Fibroblast of lung (primary cell): ENCODE results near the gene BRCA2. TPM values are rescaled to one million over a fixed set of nuclear protein-coding genes. Genes with fewer than 3 reads are reported as not detected.

Experiments
- DNase-seq, 2 donors: peaks; one replicate each; pipeline versions ENCODE4 v3.0.0 to v3.0.0-alpha.2; 2010; ENCODE audit warnings: low read depth in 2 of 2
- H2AFZ ChIP-seq: 2 replicates; pipeline ENCODE4 v1.5.1; 2012; ENCODE audit warnings: low read length, control low read depth, inconsistent platforms
- H3K27ac ChIP-seq: 2 replicates; pipeline ENCODE4 v1.5.1; 2011; ENCODE audit warnings: low read length, control low read depth; ENCODE audit not compliant: insufficient read depth
- H3K27me3 ChIP-seq: 2 replicates; pipeline ENCODE4 v1.5.1; 2011; ENCODE audit warnings: mild to moderate bottlenecking, low read length; ENCODE audit not compliant: control insufficient read depth, insufficient read depth
- H3K36me3 ChIP-seq: 2 replicates; pipeline ENCODE4 v1.5.1; 2011; ENCODE audit warnings: low read length; ENCODE audit not compliant: control insufficient read depth, insufficient read depth
- H3K4me1 ChIP-seq: 2 replicates; pipeline ENCODE4 v1.5.1; 2011; ENCODE audit warnings: low read length; ENCODE audit not compliant: control insufficient read depth, insufficient read depth; ENCODE audit errors: extremely low read depth
- H3K4me2 ChIP-seq: 2 replicates; pipeline ENCODE4 v1.5.1; 2011; ENCODE audit warnings: low read length, control low read depth; ENCODE audit not compliant: insufficient read depth; ENCODE audit errors: extremely low read depth
- H3K4me3 ChIP-seq, 4 experiments: fragments of 200-600 bp in 1 of 4; sonication (generic) in 1 of 4; replicated peaks in 1 of 4; 2 replicates each; pipeline ENCODE4 v1.5.1; 2011 to 2016; ENCODE audit warnings: low read length in 4 of 4, low read depth in 3 of 4, mild to moderate bottlenecking in 3 of 4, control low read depth in 2 of 4, inconsistent platforms in 1 of 4, mixed read lengths in 1 of 4; ENCODE audit not compliant: insufficient read depth in 1 of 4; ENCODE audit errors: control extremely low read depth in 1 of 4
- H3K79me2 ChIP-seq: 2 replicates; pipeline ENCODE4 v1.5.1; 2012; ENCODE audit warnings: mild to moderate bottlenecking, low read length, inconsistent platforms; ENCODE audit not compliant: control insufficient read depth, insufficient read depth
- H3K9ac ChIP-seq: 2 replicates; pipeline ENCODE4 v1.5.1; 2011; ENCODE audit warnings: mild to moderate bottlenecking, low read length, control low read depth; ENCODE audit not compliant: insufficient read depth
- H3K9me3 ChIP-seq: 2 replicates; pipeline ENCODE4 v1.5.1; 2012; ENCODE audit warnings: low read depth, low read length; ENCODE audit not compliant: control insufficient read depth, insufficient read depth
- H4K20me1 ChIP-seq: 2 replicates; pipeline ENCODE4 v1.5.1; 2011; ENCODE audit warnings: low read length; ENCODE audit not compliant: control insufficient read depth, insufficient read depth; ENCODE audit errors: extremely low read depth
- CTCF ChIP-seq, 2 donors: IDR thresholded peaks in 1 of 2; conservative IDR thresholded peaks in 1 of 2; 1 replicate in 1 of 2; 2 replicates in 1 of 2; pipeline ENCODE4 v1.5.1; 2011 to 2012; ENCODE audit warnings: low read length in 2 of 2, control low read depth in 1 of 2, inconsistent platforms in 1 of 2, low read depth in 1 of 2, mild to moderate bottlenecking in 1 of 2
- EZH2 ChIP-seq: IDR thresholded peaks from 2 replicates; pipeline ENCODE4 v1.5.1; 2012; ENCODE audit warnings: low read length, control low read depth, mild to moderate bottlenecking; ENCODE audit errors: missing control alignments
- polyA plus RNA-seq, 2 donors: library from polyadenylated mRNA; depleted of rRNA in 1 of 2; stranded (reverse) in 1 of 2; unstranded in 1 of 2; fragments of >200 nt; gene quantifications; 2 replicates each; pipeline ENCODE4 v1.2.1, GENCODE V29; 2011 to 2012; ENCODE audit warnings: missing spikeins in 1 of 2
- total RNA-seq: library from RNA; depleted of rRNA; stranded (reverse); fragments of >200 nt; gene quantifications from 2 replicates; pipeline ENCODE4 v1.2.1, GENCODE V29; 2014

Gene BRCA2
- total and polyA plus RNA-seq, 2 donors (not counting 1 experiment from before 2014, with no cell fraction given), result 2.0 to 4.5 TPM

DNA sequence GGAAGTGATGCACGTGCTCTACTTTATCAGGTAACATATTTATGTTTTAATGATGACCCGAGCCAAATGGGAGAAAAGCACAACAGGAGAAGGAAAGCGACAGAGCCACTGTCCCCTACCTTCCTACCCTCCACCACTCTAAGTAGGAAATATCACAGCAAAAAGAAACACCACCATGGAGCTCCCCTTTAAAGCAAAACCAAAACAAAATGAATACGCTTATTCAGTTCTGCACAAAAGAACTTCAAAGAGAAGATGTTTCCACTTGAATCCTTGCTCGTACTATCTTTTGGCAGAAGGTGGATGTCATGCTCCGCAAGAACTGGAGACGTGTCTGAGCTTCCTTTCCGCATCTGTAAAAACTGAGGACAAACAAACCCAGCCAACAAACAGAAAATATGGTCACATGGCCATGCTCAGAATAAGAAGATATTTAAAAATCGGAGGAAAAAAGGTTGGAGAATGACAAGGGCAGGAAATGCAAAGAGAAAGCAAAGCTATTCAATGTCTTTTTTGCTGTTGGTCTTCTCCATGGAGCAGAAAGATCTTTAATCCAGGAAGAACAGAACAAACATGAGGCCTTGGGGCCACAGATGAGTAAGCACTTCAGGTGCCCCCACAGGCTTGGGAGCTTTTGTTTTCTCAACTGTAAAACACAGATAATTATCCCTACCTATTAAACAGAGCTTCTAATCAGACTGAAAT, 93.1 kb downstream of the BRCA2 start:
- Histone ChIP-seq H3K9ac (no peak overlapping the region), H3K4me3 (no peak overlapping the region), H2AFZ (no peak overlapping the region), H3K9me3 (no peaks in the 10 kb centered on the region), H3K36me3 (no peaks in the 10 kb centered on the region), H4K20me1 (no peaks in the 10 kb centered on the region), H3K4me1 (no peaks in the 10 kb centered on the region), H3K27ac (no peak overlapping the region), H3K79me2 (no peaks in the 10 kb centered on the region), H3K4me2 (no peak overlapping the region), H3K27me3 (no peaks in the 10 kb centered on the region)
- DNase-seq, result peak in 1 of 2 donors; percentile 6
- TF ChIP-seq EZH2 (no peak), CTCF (conservative IDR thresholded peaks at IDR 0.05 in 1 of 2, IDR thresholded peaks at IDR 0.05 in 1 of 2; ENCODE audit: low read depth in 1 of 2, low read length in 2 of 2) (no peak)

DNA sequence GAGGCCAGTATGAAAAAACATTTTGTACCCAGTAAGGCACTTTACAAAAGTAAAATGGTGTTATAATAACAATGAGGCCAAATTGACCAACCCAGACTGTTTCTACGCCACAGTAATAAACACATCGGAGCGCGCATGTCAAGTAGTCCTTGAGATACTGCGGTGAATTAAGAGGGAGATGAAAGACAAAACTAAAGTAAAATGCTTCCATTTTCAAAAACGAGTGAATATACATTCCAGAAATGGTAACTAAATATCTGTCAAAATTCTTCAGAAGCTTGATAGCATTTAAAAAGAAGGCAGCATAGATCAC, 93.6 kb downstream of the BRCA2 start:
- H3K36me3 ChIP-seq, result no peaks in the 10 kb centered on the region
- H3K4me1 ChIP-seq, result no peaks in the 10 kb centered on the region
- no peak overlapping the region for H3K9ac ChIP-seq
- no peak overlapping the region for H3K27ac ChIP-seq
- no peak overlapping the region for H3K4me3 ChIP-seq
- H3K9me3 ChIP-seq, result no peaks in the 10 kb centered on the region
- TF ChIP-seq CTCF (conservative IDR thresholded peaks at IDR 0.05 in 1 of 2, IDR thresholded peaks at IDR 0.05 in 1 of 2; ENCODE audit: low read depth in 1 of 2, low read length in 2 of 2) (no peak), EZH2 (no peak)
- H3K4me2 ChIP-seq, result no peak overlapping the region
- H3K79me2 ChIP-seq, result no peaks in the 10 kb centered on the region
- peak in 1 of 2 donors; percentile 11 for DNase-seq
- H3K27me3 ChIP-seq, result no peaks in the 10 kb centered on the region
- no peaks in the 10 kb centered on the region for H4K20me1 ChIP-seq
- H2AFZ ChIP-seq, result no peak overlapping the region

DNA sequence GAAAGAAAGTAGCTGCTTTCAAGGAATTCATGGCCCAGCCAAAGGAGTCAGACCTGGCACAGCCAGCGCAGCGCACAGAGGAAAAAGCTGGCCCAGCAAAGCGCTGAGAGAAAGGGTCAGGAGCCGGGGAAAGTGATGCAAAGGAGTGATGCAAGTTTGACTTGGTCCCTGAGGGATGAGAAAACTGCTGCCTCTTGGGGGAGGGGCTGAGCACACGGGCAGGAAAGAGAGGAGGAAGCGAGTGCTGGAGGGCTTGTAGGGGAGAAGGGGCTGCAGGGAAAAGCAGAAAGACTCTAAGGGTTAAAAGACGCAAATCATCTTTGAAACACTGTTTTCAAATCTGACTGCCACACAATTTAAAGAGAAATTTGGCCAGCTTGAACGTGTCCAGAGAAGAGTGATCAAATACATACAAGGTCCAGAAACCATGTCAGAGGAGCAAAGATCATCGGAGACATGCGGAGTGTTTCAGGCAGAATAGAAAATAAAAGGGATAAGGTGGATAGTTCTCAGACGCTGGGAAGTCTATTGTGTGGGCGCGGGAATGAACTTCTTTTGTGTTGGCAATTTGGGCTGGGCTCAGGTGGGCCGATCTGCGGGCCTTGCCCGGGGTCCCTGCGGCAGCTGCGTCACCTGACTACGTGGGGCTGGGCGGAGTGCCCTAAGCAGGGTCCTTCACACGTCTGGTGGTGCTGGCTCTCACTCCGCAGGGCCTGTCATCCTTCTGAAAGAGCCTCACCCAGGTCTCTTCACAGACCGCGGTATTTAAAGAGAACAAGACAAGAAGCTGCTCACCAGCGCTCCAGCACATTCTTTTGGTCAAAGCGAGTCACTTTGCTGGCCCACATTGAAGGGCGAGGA, 94.5 kb downstream of the BRCA2 start:
- no peaks in the 10 kb centered on the region for H4K20me1 ChIP-seq
- no peaks in the 10 kb centered on the region for H3K36me3 ChIP-seq
- H3K9ac ChIP-seq, result no peak overlapping the region
- no peaks in the 10 kb centered on the region for H3K9me3 ChIP-seq
- no peak overlapping the region for H3K27ac ChIP-seq
- H3K79me2 ChIP-seq, result no peaks in the 10 kb centered on the region
- H3K4me2 ChIP-seq, result peak overlapping the region; percentile 20
- H3K4me1 ChIP-seq, result no peaks in the 10 kb centered on the region
- peak overlapping the region in 1 of 4 experiments; percentile 36 for H3K4me3 ChIP-seq
- TF ChIP-seq CTCF (conservative IDR thresholded peaks at IDR 0.05 in 1 of 2, IDR thresholded peaks at IDR 0.05 in 1 of 2; ENCODE audit: low read depth in 1 of 2, low read length in 2 of 2) (no peak), EZH2 (no peak)
- DNase-seq, result peak; percentile 79 to 85
- H3K27me3 ChIP-seq, result no peaks in the 10 kb centered on the region
- peak overlapping the region; percentile 63 for H2AFZ ChIP-seq
